HG03460 (cell line): Measurements from ENCODE around the gene BAG2.

Experiments
- ATAC-seq: cut with Tn5 transposase; IDR thresholded peaks from one replicate; pipeline ENCODE4 v1.9.1; 2021; ENCODE audit not compliant: unreplicated experiment

Gene BAG2

DNA sequence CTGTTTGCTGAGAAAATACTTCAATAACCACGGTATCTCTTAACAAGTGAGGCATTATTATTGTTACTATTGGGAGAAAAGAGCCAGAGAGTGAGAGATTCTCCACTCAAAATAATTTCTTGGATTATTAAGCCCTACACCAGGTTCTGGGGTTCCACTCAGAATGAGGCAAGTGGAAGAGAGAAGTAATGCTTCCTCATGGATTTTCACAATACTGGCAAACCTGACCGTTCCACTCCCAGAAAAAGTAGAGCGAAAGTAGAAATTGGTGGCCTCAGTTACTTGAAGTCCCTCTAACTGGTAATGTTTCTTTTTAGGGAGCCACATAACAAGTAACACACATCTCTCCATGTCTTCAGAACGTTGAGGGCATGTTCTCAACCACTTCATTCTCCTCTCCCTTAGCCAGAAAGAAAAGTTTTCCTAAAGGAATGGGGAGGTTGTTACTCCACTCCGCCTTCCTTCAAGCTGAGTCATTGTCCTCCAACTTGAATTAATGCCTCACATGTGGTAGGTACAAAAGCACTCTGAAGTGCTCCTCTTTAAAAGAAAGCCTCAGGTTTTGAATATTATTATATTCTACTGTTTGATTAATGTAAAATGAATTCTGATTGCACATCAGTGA lies 1.9 kb downstream of the BAG2 start:
- no peak for ATAC-seq

DNA sequence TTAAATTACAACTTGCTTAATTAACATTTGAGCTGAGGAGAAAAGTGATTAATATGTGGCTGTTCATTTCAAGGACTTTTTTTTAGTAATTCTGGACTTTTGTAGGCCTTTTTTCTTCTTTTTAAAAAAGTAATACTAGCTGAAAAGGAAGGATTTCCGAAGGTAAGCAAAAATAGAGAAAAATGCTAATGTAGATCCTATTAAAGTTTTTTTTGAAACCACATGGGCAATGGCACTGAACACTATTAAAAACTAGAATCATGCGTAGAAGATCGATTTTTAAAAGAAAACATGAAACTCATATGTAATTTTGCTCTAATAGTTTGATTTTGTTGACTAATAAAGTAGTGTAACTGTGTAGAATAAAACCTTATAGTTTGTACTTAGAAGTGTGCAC lies 2.4 kb downstream of the BAG2 start:
- ATAC-seq: no peak

DNA sequence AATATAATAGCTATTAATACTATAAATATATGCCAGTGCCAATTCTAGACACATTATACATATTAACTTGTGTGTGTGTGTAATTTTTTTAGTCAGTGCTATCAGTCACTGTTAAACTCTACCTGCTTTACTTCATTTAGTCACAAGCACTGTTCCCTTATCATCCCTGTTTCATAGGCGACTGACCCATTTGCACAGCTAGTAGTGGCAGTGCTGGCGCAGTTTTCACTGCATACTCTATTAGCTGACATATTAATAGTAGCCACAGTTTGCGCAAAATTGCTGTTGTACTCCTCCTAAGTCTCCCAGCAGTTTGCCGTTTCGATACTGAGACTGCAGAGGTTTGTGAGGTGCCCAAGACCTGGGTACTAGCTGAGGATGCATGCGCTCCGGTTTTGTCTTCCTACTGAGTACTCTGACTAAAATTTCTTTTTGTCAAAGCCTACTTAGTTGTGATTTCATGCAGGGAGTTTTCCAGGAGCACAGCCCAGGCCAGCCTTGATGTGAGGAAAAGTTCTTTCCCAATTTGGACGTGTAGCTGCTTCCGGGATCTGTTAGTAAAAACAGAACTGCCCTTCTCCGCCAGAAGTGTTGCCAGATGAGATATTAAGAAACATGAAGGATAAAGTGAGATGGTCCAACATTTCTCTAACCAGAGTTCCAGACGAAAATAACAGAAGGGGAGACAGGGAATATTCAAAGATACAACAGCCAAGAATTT lies 5.6 kb downstream of the BAG2 start:
- no peak for ATAC-seq

DNA sequence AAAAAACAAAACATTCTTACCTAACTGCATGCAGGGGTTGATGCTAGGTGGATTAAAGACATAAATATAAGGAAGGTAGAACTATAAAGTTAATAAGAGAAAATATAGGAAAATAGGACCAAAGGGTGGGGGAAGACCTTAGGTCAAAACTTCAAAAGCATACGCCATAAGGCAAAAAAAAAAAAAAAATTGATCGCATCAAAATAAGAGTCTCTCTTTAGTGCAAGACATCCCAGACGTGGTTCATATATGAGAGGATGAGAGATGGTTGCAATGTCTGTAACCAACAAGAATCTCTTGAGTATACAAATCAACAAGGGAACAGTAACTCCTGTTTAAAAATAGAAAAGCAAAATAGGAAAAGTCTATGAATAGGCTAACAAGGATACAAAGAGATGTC lies 8.5 kb downstream of the BAG2 start:
- ATAC-seq: no peak

DNA sequence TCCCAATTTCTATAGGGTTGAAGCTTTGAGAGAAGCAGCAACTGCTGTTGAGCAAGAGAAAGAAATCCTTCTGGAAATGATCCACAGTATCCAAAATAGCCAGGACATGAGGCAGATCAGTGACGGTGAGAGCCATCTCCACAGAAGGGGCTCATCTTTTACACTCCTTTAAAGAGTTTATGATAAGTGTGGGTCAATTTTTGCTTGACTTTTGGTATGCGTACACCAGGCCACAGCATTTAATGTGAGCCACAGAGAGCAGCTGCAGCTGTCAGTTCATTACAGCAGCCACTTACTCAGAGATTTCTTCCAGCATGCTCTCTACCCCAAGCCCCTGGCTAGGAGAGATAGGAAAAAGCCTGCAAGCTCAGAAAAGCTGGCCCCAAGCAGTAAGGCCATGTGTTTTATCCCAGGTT lies 9.9 kb downstream of the BAG2 start:
- no peak for ATAC-seq

DNA sequence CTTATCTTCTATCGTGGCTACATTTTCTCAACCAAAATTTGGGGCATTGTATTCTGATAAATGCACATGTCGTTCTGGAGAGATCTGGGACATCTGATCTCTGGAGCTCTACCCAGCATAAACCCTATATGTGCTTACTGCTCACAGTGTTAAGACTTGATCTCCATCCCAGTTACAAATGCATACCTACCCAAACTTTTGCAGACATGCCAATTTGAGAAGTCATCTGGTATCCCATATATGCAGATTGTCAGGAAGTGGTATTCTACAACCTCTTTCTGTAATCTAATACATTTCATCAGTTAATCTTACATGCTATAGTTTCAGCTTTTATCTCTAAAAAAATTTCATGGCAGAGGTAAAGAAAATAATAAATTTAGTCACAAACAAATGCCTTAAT lies 11.2 kb downstream of the BAG2 start:
- no peak for ATAC-seq

DNA sequence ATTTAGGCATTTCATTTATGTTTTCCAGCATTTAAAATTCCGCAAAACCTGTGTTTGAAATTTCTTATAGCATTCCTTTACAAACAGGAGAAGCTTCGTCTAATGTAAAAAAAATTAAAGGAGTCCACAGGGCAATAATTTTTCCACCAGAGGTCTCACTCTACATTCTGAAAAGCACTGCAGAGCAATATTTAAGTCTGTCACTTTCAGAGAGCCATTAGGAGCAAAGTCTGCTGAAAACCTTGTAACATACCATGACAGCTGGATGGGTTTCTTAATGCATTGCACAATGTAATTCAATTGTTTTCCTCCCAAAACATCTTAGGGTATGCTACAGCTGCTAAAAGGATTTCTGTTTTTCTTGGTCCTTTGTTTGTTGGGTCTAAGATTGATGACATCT lies 18.0 kb downstream of the BAG2 start:
- no peak for ATAC-seq

DNA sequence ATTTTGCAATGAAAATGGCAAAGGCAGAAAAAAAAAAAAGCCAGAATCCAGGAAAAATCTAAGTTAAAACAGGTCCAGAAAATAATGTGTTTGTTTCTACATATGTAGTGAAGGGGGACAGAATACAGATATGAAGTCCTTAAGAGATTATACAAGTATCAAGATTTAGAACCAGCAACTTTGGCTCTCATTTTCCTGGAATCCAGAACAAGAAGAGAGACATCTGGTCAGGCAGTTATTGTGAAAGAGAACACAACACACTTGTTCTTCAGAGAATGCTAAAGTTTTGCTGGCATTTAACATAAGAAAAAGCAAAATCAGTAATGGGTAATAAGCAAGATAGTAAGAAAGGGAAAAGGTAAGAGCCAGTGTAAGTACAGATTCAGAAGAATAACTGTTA lies 21.1 kb downstream of the BAG2 start:
- ATAC-seq: no peak

DNA sequence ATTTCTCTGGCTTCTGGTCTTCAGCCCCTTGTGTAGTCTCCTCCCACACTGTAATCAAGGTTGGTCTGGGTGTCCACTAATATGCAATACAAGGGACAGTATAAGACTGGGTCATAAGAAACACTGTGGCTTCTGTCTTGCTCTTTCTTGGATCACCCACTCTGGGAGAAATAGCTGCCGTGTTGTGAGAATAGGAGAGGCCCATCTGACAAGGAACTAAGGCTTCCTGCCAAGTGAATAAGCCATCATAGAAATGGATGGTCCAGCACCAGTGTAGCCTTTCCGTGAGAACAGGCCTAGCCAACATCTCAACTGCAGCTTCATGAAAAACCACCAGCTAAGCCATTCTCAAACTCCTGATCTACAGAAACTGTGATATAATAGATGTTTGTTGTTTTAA lies 23.3 kb downstream of the BAG2 start:
- no peak for ATAC-seq

DNA sequence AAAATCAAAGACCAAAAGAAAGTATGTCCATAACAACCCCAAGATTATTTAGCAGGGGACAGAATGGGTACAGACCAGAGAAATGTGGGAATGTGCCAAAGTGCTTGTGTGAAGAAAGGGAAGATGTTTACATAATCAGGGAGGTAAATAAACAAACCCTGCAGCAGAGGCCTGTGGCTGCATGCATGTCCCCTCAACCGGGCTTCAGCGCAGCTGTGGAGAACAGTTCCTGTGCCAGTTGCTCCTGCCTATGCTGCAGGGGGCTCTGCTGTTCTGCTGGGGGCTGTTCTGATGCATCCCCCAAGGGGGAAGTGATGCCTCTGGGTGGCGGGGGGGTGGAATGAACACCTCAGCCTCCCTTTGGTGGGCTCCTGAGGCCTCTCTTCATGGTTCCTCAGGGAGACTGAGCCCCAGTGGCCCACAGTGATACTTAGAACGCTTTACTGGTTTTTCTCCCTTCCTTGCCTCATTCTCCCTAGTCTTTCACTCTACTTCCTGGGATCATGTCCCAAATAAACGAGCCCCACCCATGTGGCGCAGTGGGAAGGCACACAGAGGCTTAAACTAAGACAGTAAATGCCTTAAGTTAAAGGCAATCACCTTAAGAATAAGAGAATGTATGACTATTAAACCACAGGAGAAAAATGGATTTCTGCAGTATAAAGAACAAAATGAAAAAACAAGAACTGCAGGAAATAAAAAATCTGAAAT lies 27.0 kb downstream of the BAG2 start:
- ATAC-seq: no peak

DNA sequence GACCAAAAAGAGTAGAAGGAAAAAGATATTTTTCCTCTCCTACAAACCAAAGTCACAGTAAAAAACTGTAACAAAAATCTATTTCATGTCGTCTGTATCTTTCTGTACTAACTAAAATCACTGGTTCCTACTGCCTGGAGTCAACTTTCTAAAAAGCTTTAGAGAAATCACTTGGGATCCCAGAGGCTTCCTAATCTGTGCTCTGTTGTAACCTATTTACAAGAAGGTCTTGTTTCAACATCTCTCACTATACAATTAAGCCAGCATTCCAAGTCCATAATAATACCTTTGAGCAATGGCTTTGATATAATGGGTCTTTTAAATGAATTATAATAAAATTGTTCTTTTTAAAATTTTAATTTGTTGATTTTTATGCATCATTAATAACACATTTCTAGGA lies 29.6 kb downstream of the BAG2 start:
- no peak for ATAC-seq

DNA sequence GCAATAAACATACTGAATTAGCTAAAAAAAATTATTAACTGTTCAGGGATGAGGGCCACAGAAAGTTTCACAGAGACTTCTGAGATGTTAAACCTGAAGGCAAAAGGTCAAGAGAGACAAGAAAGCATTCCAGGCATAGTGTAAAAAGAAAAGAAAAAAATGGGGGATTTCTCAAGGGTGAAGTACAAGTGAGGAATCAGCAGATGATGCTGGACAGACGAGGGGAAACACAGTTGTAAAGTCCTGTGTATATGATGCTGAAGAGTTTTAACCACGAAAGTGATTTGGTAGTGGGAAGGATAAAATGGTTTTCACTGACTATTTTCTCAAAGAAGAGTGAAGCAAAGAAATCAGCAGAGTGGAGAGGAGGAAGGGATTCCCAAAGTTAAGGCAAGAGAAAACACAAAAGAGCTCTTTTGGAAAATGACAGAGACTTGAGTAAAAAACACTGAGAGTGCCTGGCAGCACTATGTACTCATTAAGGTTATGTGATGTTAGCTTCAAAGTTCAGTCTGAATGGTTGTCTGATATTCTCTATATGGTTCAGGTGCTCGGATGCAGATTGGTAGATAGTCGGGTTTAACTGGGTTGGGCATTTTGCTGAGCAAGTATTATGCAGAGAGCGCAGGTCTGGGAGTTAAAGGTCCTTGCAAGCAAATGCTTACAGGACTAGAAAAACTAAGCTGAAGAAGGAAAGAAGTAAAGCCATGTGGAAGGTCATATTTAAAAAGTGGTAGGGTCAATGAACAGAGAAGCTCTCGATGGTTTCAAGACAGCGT lies 33.6 kb downstream of the BAG2 start:
- no peak for ATAC-seq

DNA sequence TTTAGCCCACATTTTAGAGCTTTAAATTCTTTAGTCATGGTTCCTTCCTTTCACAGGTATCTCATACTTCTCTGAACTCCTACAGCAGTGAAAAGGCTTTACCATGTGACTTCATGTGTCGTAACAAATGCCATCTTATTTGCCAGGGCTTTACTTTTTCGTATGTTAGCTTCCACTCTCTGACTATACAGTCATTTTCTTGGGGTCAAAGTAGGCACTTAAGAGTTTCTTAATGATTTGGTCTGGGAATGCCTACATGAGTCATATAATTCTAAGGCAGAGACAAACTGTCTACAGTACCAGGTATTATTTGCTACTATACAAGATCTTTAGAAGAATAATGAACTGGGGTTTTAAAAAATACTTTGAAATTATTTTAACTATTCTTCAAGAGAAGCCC lies 35.0 kb downstream of the BAG2 start:
- ATAC-seq: no peak

DNA sequence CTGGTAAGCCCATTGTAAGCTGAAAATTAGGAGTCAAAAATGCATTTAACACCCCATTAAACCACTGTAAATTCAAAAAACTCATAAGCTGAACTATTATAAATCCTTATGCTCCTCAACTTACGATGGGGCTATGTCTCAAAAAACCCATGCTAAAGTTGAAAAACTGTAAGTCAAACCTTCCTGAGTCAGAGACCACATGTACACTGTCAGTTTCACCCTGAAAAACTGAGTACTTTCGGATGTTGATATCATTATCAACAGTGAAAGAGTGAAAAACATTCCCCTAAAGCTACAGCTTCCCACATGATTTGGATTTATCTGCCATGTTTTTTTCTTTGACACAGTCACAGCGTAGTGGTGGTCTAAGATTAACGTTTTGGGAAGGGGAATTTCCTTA lies 35.7 kb downstream of the BAG2 start:
- no peak for ATAC-seq

DNA sequence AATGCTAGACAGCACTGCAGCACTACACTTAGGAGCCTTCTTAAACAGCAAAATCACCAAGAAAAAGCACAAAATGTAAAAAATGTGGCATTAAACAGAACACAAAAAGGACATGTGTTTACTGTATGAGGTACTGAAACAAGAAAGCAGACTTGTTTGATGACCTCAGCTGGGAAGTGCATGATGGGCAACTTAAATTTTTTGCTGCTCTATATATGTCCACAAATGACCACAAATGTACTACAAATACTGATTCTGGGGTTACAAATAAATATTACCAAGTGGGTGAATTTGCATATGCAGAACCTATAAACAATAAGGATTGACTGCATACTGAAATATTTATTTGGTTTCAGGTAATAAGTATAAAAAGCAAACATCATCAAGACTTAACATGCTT lies 36.9 kb downstream of the BAG2 start:
- ATAC-seq: no peak

DNA sequence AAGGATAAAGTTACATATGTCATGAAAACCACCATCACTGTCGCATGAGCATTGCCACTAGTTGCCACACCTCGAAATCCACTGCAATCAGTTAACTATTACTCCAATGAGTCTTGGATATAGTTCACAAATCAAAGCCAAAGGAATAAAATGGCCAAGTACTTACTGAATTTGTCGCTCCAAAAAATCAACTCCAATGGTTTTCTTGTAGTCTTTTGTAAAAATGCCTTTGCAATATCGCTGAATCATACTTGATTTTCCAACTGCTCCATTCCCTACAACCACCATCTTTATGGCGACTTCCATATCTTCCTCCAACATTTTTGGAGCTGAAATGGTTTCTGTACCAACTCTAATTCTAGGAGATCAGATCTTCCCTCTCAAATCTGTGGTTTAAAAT lies 37.9 kb downstream of the BAG2 start:
- ATAC-seq: no peak

DNA sequence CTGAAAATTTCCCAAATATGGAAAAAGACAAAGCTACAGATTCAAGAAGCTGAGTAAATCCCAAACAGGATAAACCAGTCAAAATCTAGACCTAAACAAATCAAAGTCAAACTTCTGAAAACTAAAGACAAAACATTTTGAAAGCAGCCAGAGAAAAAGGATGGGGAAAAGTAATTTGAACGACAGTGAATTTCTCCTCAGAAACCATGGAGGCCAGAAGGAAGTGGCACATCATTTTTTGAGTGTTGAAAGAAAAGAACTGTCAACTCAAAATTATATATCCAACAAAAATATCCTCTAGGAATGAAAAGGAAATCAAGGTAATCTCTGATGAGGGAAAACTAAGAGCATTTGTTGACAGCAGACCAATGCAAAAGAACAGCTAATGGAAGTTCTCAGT lies 43.1 kb downstream of the BAG2 start:
- no peak for ATAC-seq

DNA sequence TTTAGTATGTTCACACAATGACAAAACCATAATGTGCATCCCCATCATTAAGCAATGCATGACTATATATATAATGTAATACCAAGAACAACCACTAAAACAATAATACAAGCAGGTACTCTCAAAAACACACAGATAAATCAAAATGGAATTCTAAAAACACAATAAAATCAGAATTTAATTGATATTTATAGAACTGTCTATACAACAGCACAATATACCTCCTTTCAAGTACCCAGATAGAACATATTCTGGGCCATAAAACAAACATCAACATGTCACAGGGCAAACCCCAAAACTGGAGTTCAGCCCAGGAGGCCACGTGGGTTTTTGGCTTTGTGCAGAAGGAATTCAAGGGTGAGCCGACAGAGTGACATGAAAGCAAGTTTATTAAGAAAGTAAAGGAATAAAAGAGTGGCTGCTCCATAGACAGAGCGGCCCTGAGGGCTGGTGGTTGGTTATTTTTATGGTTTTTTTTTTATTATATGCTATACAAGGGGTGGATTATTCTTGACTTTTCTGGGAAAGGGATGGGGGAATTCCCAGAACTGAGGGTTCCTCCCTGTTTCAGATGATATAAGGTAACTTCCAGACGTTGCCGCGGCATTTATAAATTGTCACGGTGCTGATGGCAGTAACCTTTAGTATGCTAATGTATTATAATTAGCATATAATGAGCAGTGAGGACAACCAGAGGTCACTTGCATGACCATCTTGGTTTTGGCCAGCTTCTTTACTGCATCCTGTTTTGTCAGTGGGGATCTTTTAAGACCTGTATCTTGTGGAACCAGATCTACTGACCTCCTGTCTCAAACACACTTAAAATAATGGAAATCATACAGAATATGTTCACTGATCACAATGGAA lies 44.3 kb downstream of the BAG2 start:
- no peak for ATAC-seq

DNA sequence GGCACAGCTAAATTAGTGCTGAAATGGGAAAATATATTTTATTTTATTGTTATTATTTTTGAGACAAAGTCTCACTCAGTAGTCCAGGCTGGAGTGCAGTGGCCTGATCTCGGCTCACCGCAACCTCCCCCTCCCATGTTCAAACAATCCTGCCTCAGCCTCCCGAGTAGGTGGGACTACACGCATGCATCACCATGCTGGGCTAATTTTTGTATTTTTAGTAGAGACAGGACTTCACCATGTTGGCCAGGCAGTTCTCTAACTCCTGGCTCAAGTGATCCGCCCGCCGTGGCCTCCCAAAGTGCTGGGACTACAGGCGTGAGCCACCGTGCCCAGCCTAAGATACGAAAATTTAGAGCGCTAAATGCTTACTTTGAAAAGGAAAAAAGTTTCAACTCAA lies 45.1 kb downstream of the BAG2 start:
- ATAC-seq: no peak

DNA sequence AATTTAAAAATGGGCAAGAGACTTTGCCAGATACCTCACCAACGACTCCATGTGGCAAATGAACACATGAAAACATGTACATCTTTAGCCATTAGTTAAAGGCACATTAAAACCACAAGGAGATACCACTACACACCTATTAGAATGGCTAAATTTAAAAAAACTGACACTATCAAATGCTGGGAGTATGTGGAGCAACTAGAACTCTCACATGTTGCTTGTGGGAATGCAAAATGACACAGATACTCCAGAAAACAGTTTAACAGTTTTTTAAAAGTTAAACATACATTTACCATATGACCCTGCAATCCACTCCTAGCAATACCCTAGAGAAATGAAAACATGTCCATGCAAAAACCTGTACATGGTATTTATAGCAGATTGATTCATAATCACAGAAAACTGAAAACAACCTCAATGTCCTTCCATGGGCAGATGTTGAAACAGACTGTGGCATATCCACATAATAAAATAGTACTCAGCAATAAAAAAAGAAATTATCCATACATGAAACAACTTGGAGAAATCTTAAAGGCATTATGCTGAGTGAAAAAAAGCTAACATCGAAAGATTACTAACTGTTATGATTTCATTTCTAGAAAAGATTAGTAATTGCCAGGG lies 48.1 kb downstream of the BAG2 start:
- ATAC-seq: no peak
